Motor neuron (in vitro differentiated cells): ENCODE measurements around the gene ILDR1. TPM values are rescaled to one million over a fixed set of nuclear protein-coding genes. Genes with fewer than 3 reads are reported as not detected.
"Not testable (repeated sequence)": the region's sequence is repeated elsewhere in the genome, so short reads cannot be mapped to it uniquely, and the experiment has no call there.

Experiments used
- ATAC-seq, 8 experiments: fragments of 200-7000 bp; cut with Tn5 transposase; replicated peaks in 6 of 8; 2 replicates each; pipeline ENCODE4 v1.8.0; 2021; ENCODE audit warnings: mild to moderate bottlenecking in 8 of 8, moderate library complexity in 8 of 8
- H3K27ac ChIP-seq, 2 donors: fragments of 250-450 bp; sonication (Bioruptor Pico); 2 replicates each; pipeline ENCODE4 v1.9.0; 2021; ENCODE audit warnings: antibody characterized with exemption in 2 of 2, mild to moderate bottlenecking in 2 of 2, moderate library complexity in 1 of 2
- H3K4me1 ChIP-seq, 2 donors: fragments of 250-450 bp; sonication (Bioruptor Pico); replicated peaks in 1 of 2; 2 replicates each; pipeline ENCODE4 v1.6.1; 2021; ENCODE audit warnings: antibody characterized with exemption in 2 of 2, mild to moderate bottlenecking in 2 of 2, moderate library complexity in 1 of 2
- H3K4me3 ChIP-seq, 5 donors: fragments of 250-450 bp; sonication (Bioruptor Pico); 2 replicates each; pipeline ENCODE4 v1.9.0; 2021; ENCODE audit warnings: antibody characterized with exemption in 5 of 5, mild to moderate bottlenecking in 5 of 5, moderate library complexity in 4 of 5
- WGBS, 10 experiments: fragments of 450-650 bp; shearing (Covaris generic); methylation state at CpG; one replicate each; pipeline ENCODE4 v1.0.0; 2022; 5-methylcytosine and 5-hydroxymethylcytosine counted together
- in situ Hi-C, 9 experiments: fragments of 400-800 bp; cut with MboI; loops; one replicate each; pipeline ENCODE4 v1.15.0; 2021; ENCODE audit warnings: low sequenced_read_pairs in 9 of 9, low pct_unique_long_range_greater_than_20kb in 2 of 9; ENCODE audit not compliant: unreplicated experiment in 9 of 9
- total RNA-seq, 8 experiments: library from RNA; unstranded; fragments of 300-600 nt; gene quantifications; 2 replicates each; pipeline versions ENCODE4 v1.2.3 to v1.2.4, GENCODE V29; 2022

ILDR1 gene
- total RNA-seq, 8 experiments from 2014 or later, result 0.19 to 0.31 (median 0.21) TPM; not detected in 5

DNA sequence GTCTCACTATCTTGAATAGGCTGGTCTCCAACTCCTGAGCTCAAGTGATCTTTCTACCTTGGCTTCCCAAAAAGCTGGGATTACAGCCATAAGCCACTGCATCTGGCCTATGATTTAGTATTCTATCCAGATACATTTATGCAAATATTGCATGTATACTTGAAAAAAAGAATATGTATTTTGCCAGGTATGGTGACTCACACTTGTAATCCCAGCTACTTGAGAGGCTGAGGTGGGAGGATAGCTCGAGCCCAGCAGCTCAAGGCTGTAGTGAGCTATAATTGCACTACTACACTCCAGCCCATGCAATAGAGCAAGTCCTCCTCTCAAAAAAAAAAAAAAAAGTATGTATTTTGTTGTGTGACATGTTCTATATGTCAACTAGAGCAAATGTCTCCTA, 73.4 kb downstream of the ILDR1 start:
- 40 to 100% methylated on average over 1 of the region's 1 CpG; no CpG with 5 or more reads in 8 of the 10 experiments for WGBS, 10 experiments
- H3K4me3 ChIP-seq, result no peak overlapping the region
- no peaks in the 10 kb centered on the region for H3K4me1 ChIP-seq
- no peak for ATAC-seq
- in situ Hi-C loops, result no loop called here
- H3K27ac ChIP-seq, result no peak overlapping the region

- no peak for ATAC-seq
- H3K4me3 ChIP-seq, result no peak overlapping the region
- H3K4me1 ChIP-seq, result no peaks in the 10 kb centered on the region
- in situ Hi-C loops, result no loop called here
- H3K27ac ChIP-seq, result no peak overlapping the region
Observed at GRCh38 chr3:121943431-121943830, 78.6 kb downstream of the ILDR1 start.

- peak in 2 of 8 experiments; percentile 21 to 52 for ATAC-seq
- 17 to 100% (median 77%) methylated on average over 1 to 4 of the region's 4 CpGs for WGBS, 10 experiments
- H3K4me3 ChIP-seq, result no peak overlapping the region
- in situ Hi-C loops, result no loop called here
- H3K27ac ChIP-seq, result no peak overlapping the region
- no peaks in the 10 kb centered on the region for H3K4me1 ChIP-seq
Observed at GRCh38 chr3:121942116-121942786, 79.8 kb downstream of the ILDR1 start.

DNA sequence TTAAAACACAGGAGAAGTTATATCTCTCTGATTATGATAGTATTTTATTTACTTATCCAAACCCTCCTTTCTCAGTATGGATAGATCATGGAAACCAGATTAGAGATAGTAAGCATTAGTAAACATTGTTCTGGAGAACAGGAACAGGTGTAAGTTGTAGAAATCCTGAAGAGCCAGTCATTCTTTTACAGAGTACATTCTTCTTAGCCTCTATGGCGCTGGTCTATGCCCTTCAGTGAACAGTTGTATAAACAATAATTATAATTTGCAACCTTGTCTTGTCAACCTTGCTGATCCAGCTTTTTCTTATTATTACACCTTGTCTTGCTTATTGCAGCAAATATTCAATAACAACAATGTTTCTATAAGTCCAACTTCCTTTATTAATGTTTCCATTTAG, 80.5 kb downstream of the ILDR1 start:
- in situ Hi-C loops, result no loop called here
- Histone ChIP-seq H3K4me3 (no peak overlapping the region), H3K4me1 (no peaks in the 10 kb centered on the region), H3K27ac (no peak overlapping the region)
- 13 to 100% (median 60%) methylated on average over 1 of the region's 1 CpG; no CpG with 5 or more reads in 1 of the 10 experiments for WGBS, 10 experiments
- no peak for ATAC-seq

DNA sequence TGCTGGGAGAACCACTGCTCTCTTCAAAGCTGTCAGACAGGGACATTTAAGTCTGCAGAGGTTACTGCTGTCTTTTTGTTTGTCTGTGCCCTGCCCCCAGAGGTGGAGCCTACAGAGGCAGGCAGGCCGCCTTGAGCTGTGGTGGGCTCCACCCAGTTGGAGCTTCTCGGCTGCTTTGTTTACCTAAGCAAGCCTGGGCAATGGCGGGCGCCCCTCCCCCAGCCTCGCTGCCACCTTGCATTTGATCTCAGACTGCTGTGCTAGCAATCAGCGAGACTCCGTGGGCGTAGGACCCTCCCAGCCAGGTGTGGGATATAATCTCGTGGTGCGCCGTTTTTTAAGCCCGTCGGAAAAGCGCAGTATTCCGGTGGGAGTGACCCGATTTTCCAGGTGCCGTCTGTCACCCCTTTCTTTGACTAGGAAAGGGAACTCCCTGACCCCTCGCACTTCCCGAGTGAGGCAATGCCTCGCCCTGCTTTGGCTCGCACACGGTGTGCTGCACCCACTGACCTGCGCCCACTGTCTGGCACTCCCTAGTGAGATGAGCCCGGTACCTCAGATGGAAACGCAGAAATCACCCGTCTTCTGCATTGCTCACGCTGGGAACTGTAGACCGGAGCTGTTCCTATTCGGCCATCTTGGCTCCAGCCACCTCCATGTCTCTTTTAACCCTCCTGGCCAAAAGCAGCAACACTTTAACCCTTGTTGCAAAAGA, 83.7 kb downstream of the ILDR1 start:
- H3K4me3 ChIP-seq, H3K27ac ChIP-seq, H3K4me1 ChIP-seq, ATAC-seq, in situ Hi-C loops: not testable (repeated sequence)
- WGBS, 10 experiments, result 90 to 100% (median 91%) methylated on average over 1 to 8 of the region's 29 CpGs; no CpG with 5 or more reads in 7 of the 10 experiments

Other genes starting within 250 kb of the ILDR1 start
- 10 to 100 TPM; 20.0 to 46.6 (median 36.4) TPM for gene IQCB1, start 187.2 kb downstream of the ILDR1 start, total RNA-seq
- gene EAF2, start 187.0 kb downstream of the ILDR1 start, total RNA-seq, result 10 to 100 TPM in 3 of 8 experiments, 1 to 10 TPM in 5; 2.2 to 13.2 (median 6.5) TPM
- gene SLC15A2, start 127.8 kb downstream of the ILDR1 start, total RNA-seq, result 10 to 100 TPM in 2 of 8 experiments, 1 to 10 TPM in 4, under 1 TPM in 2; 0.81 to 52.3 (median 3.5) TPM
- under 1 TPM in 4 of 8 experiments, not detected in 4; 0.17 to 0.91 (median 0.57) TPM for gene CD86, start 33.1 kb upstream of the ILDR1 start, total RNA-seq
- gene CASR, start 161.4 kb upstream of the ILDR1 start, total RNA-seq, result 1 to 10 TPM in 1 of 8 experiments, under 1 TPM in 6, not detected in 1; 0.07 to 1.1 (median 0.22) TPM